Measurements from ENCODE around the gene LY86.

DNA sequence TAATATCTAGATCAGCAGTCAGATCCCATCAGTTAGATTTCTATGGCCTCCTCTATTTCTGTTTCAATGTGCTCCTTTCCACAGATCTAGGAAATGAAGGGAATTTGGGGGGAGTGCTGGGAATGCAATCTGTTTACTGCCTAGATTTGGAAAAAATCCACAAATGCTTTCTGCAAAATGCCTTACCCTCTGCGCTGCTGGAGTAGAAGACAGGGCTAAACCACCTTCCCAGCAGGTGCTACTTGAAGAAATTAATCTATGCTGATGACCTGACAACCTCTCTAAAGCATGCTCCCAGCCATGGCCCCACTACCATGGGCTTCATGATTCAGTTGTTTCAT, 46.2 kb downstream of the LY86 start:
- TF ChIP-seq, protein P1, sequence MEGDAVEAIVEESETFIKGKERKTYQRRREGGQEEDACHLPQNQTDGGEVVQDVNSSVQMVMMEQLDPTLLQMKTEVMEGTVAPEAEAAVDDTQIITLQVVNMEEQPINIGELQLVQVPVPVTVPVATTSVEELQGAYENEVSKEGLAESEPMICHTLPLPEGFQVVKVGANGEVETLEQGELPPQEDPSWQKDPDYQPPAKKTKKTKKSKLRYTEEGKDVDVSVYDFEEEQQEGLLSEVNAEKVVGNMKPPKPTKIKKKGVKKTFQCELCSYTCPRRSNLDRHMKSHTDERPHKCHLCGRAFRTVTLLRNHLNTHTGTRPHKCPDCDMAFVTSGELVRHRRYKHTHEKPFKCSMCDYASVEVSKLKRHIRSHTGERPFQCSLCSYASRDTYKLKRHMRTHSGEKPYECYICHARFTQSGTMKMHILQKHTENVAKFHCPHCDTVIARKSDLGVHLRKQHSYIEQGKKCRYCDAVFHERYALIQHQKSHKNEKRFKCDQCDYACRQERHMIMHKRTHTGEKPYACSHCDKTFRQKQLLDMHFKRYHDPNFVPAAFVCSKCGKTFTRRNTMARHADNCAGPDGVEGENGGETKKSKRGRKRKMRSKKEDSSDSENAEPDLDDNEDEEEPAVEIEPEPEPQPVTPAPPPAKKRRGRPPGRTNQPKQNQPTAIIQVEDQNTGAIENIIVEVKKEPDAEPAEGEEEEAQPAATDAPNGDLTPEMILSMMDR (IDR thresholded peaks at IDR 0.05): no peak
- TF ChIP-seq POLR2A (IDR thresholded peaks at IDR 0.05): no peak
